OCI-LY7 (cell line): ENCODE data around the gene RNU7-1. TPM values are rescaled to one million over a fixed set of nuclear protein-coding genes. Genes with fewer than 3 reads are reported as not detected.

Experiments
- BruUV-seq: library from RNA; stranded (reverse); fragments of 400-500 nt; replicated peaks from 2 replicates; lab custom pipeline; 2021; lab: Mats Ljungman, UMichigan
- CTCF ChIA-PET: fragments of 300-600 bp; sonication (Branson Sonifier 250); formaldehyde crosslinking; loops from one replicate; lab custom pipeline; 2022; ENCODE audit warnings: antibody characterized with exemption; ENCODE audit not compliant: unreplicated experiment; lab: Charles Lee
- POLR2A ChIA-PET: fragments of 300-600 bp; sonication (Branson Sonifier 250); formaldehyde crosslinking; loops from one replicate; lab custom pipeline; 2022; ENCODE audit warnings: antibody characterized with exemption; lab: Charles Lee
- DNase-seq: peaks from one replicate; pipeline ENCODE4 v3.0.0-alpha.2; 2015; ENCODE audit warnings: low spot score
- H2AFZ ChIP-seq: fragments of 200-600 bp; sonication (generic), shearing (Covaris generic); 2 replicates; pipeline ENCODE4 v1.6.1; 2014; ENCODE audit warnings: mild to moderate bottlenecking, antibody characterized with exemption, low read length, moderate library complexity
- H3K27ac ChIP-seq: fragments of 200-600 bp; sonication (generic); 2 replicates; pipeline ENCODE4 v1.5.1; 2014; ENCODE audit warnings: mixed run types, low read depth, mild to moderate bottlenecking, moderate library complexity, low read length, inconsistent platforms; ENCODE audit not compliant: poor library complexity, severe bottlenecking
- H3K36me3 ChIP-seq: fragments of 200-600 bp; sonication (generic); 2 replicates; pipeline ENCODE4 v1.6.1; 2014; ENCODE audit warnings: mild to moderate bottlenecking, antibody characterized with exemption, low read length, moderate library complexity, mixed read lengths; ENCODE audit not compliant: insufficient read depth
- H3K4me1 ChIP-seq: fragments of 200-600 bp; sonication (generic); 2 replicates; pipeline ENCODE4 v1.5.1; 2014; ENCODE audit warnings: mild to moderate bottlenecking, low read length; ENCODE audit not compliant: insufficient read depth, poor library complexity, severe bottlenecking
- H3K4me2 ChIP-seq: fragments of 200-600 bp; sonication (generic); 2 replicates; pipeline ENCODE4 v1.6.1; 2014; ENCODE audit warnings: mild to moderate bottlenecking, low read length
- H3K4me3 ChIP-seq: fragments of 200-600 bp; sonication (generic); 2 replicates; pipeline ENCODE4 v1.5.1; 2014; ENCODE audit warnings: mild to moderate bottlenecking, low read depth, low read length; ENCODE audit not compliant: poor library complexity, severe bottlenecking
- H3K79me2 ChIP-seq: fragments of 200-600 bp; sonication (generic); 2 replicates; pipeline ENCODE4 v1.6.1; 2016; ENCODE audit warnings: low read depth, mild to moderate bottlenecking, low read length, moderate library complexity, mixed read lengths; ENCODE audit not compliant: insufficient read depth
- H3K9me2 ChIP-seq: fragments of 200-600 bp; sonication (generic); 2 replicates; pipeline ENCODE4 v1.6.1; 2016; ENCODE audit warnings: mild to moderate bottlenecking, low read length, mixed read lengths; ENCODE audit not compliant: insufficient read depth
- H3K9me3 ChIP-seq: fragments of 200-600 bp; sonication (generic); 2 replicates; pipeline ENCODE4 v1.6.1; 2014; ENCODE audit warnings: mild to moderate bottlenecking, mixed run types, low read length, mixed read lengths
- H4K20me1 ChIP-seq: fragments of 200-600 bp; sonication (generic); 2 replicates; pipeline ENCODE4 v1.6.1; 2014; ENCODE audit warnings: mild to moderate bottlenecking, antibody characterized with exemption, low read length, moderate library complexity, mixed read lengths; ENCODE audit not compliant: insufficient read depth
- CTCF ChIP-seq: fragments of 200-600 bp; sonication (generic); conservative IDR thresholded peaks from 2 replicates; pipeline ENCODE4 v1.5.1; 2014; ENCODE audit warnings: mild to moderate bottlenecking, antibody characterized with exemption, low read length, moderate library complexity, mixed read lengths
- EZH2phosphoT487 ChIP-seq: fragments of 200-600 bp; sonication (generic); IDR thresholded peaks from 2 replicates; pipeline ENCODE4 v1.6.1; 2018; ENCODE audit warnings: low read depth, borderline replicate concordance, mild to moderate bottlenecking, mixed run types, antibody characterized with exemption, low read length, moderate library complexity, mixed read lengths
- intact Hi-C: fragments of 100-400 bp; cut with micrococcal nuclease; formaldehyde crosslinking; loops from one replicate; pipeline ENCODE4 v1.10.0; 2022; ENCODE audit not compliant: unreplicated experiment
- total RNA-seq, 2 experiments: library from RNA; depleted of rRNA in 1 of 2; stranded (reverse); fragments of >200 nt in 1 of 2; shearing (Covaris generic) in 1 of 2; gene quantifications; 2 replicates each; pipeline ENCODE4 v1.2.3, GENCODE V29; 2014 to 2022

RNU7-1 gene
- total RNA-seq, 2 experiments from 2014 or later: not detected

- no peak for DNase-seq
- Histone ChIP-seq H3K79me2 (peaks cover 14% of the 10 kb centered on the region; the same call in 1 of the 2 replicates), H2AFZ (no peak overlapping the region), H4K20me1 (no peaks in the 10 kb centered on the region), H3K27ac (no peak overlapping the region), H3K4me2 (no peak overlapping the region), H3K4me3 (no peak overlapping the region), H3K9me2 (no peaks in the 10 kb centered on the region), H3K36me3 (no peaks in the 10 kb centered on the region), H3K4me1 (peaks cover 30% of the 10 kb centered on the region), H3K9me3 (no peaks in the 10 kb centered on the region)
- CTCF ChIA-PET: no interaction called here
- no peak for TF ChIP-seq EZH2phosphoT487
- BruUV-seq: no TSS peak
- POLR2A ChIA-PET: interaction anchor here (1.0 to 1.1 kb wide), 3 partner anchors 18 to 73 kb away, joined by 3 read pairs; partner anchors contain the start of gene TPI1
- intact Hi-C loops: no loop called here
These were observed 2.3 kb upstream of the RNU7-1 start for GRCh38 chr12:6941267-6941666.

- TF ChIP-seq CTCF (no peak), EZH2phosphoT487 (no peak)
- Histone ChIP-seq H3K4me2 (no peak overlapping the region), H4K20me1 (no peaks in the 10 kb centered on the region), H3K9me3 (no peaks in the 10 kb centered on the region), H3K4me3 (no peak overlapping the region), H3K4me1 (peaks cover 32% of the 10 kb centered on the region), H3K9me2 (no peaks in the 10 kb centered on the region), H3K79me2 (peaks cover 12% of the 10 kb centered on the region; the same call in 1 of the 2 replicates), H3K27ac (no peak overlapping the region), H3K36me3 (no peaks in the 10 kb centered on the region), H2AFZ (no peak overlapping the region)
- no peak for DNase-seq
- ChIA-PET CTCF (no interaction called here), POLR2A (interaction anchor here (1.0 to 1.1 kb wide), 2 partner anchors 20 to 74 kb away, joined by 3 read pairs; partner anchors contain the start of gene TPI1)
- intact Hi-C loops: no loop called here
- no TSS peak for BruUV-seq
These were observed 1.8 kb upstream of the RNU7-1 start for GRCh38 chr12:6941782-6942181.

- H3K9me2 ChIP-seq: no peaks in the 10 kb centered on the region
- H3K79me2 ChIP-seq: peaks cover 9% of the 10 kb centered on the region; the same call in 1 of the 2 replicates
- H2AFZ ChIP-seq: no peak overlapping the region
- ChIA-PET CTCF (no interaction called here), POLR2A (interaction anchor here (1.1 to 5.6 kb wide), 2 partner anchors 18 to 26 kb away, joined by 3 to 43 read pairs; no protein-coding TSS in a partner anchor)
- H3K4me3 ChIP-seq: no peak overlapping the region
- no peak overlapping the region for H3K27ac ChIP-seq
- no TSS peak for BruUV-seq
- H3K4me1 ChIP-seq: peaks cover 37% of the 10 kb centered on the region
- intact Hi-C loops: no loop called here
- no peaks in the 10 kb centered on the region for H3K36me3 ChIP-seq
- no peak for DNase-seq
- H3K9me3 ChIP-seq: no peaks in the 10 kb centered on the region
- TF ChIP-seq EZH2phosphoT487 (no peak), CTCF (no peak)
- H3K4me2 ChIP-seq: no peak overlapping the region
- H4K20me1 ChIP-seq: no peaks in the 10 kb centered on the region
These were observed 1.3 kb upstream of the RNU7-1 start for GRCh38 chr12:6942331-6942665.
